Measurements from ENCODE around the gene ZNF385B.

GRCh38 chr2:179661986-179662385 is 199.4 kb downstream of the ZNF385B start:
- TF ChIP-seq CTCF (IDR thresholded peaks at IDR 0.05; ENCODE audit: insufficient read depth, low read length, poor library complexity, severe bottlenecking) (no peak), EZH2phosphoT487 (conservative IDR thresholded peaks at IDR 0.05; ENCODE audit: low read length) (no peak)
